Heart left ventricle (tissue), 16 donors: ENCODE measurements around the gene LRP1B. TPM values are rescaled to one million over a fixed set of nuclear protein-coding genes. Genes with fewer than 3 reads are reported as not detected.

Experiments used
- ATAC-seq, 4 donors: fragments of 200-7000 bp; cut with Tn5 transposase; one replicate each; pipeline ENCODE4 v1.9.1; 2020 to 2022; ENCODE audit warnings: moderate library complexity in 4 of 4, mild to moderate bottlenecking in 3 of 4, moderate number of reproducible peaks in 1 of 4
- DNase-seq, 5 donors: peaks; one replicate each; pipeline ENCODE4 v3.0.0-alpha.2; 2020
- H3K27ac ChIP-seq, 12 donors: fragments of 200-600 bp; sonication (generic) in 4 of 12; one replicate each; pipeline versions ENCODE4 v1.5.0 to v1.8.0; 2016 to 2022; ENCODE audit warnings: mild to moderate bottlenecking in 2 of 12
- H3K27me3 ChIP-seq, 9 donors: fragments of 200-600 bp; sonication (generic) in 2 of 9; one replicate each; pipeline versions ENCODE4 v1.5.1 to v1.8.0; 2016 to 2022; ENCODE audit warnings: mild to moderate bottlenecking in 3 of 9
- H3K36me3 ChIP-seq, 9 donors: fragments of 200-600 bp; sonication (generic) in 2 of 9; one replicate each; pipeline versions ENCODE4 v1.5.0 to v1.8.0; 2018 to 2022; ENCODE audit warnings: mild to moderate bottlenecking in 2 of 9
- H3K4me1 ChIP-seq, 12 donors: fragments of 200-600 bp; sonication (generic) in 4 of 12; one replicate each; pipeline versions ENCODE4 v1.5.0 to v1.8.0; 2016 to 2022; ENCODE audit warnings: mild to moderate bottlenecking in 3 of 12
- H3K4me3 ChIP-seq, 12 donors: fragments of 200-600 bp; sonication (generic) in 4 of 12; one replicate each; pipeline versions ENCODE4 v1.5.0 to v1.8.0; 2017 to 2022; ENCODE audit warnings: mild to moderate bottlenecking in 9 of 12, moderate library complexity in 4 of 12
- H3K9me3 ChIP-seq, 12 donors: fragments of 200-600 bp; sonication (generic) in 4 of 12; one replicate each; pipeline versions ENCODE4 v1.5.0 to v1.8.0; 2016 to 2022; ENCODE audit warnings: mild to moderate bottlenecking in 1 of 12
- CTCF ChIP-seq, 12 donors: fragments of 200-600 bp; sonication (generic) in 4 of 12; IDR thresholded peaks; one replicate each; pipeline versions ENCODE4 v1.5.0 to v1.8.0; 2018 to 2022; ENCODE audit warnings: antibody characterized with exemption in 12 of 12, mild to moderate bottlenecking in 5 of 12
- POLR2A ChIP-seq, 2 donors: fragments of 450-650 bp; IDR thresholded peaks; one replicate each; pipeline ENCODE4 v1.6.1; 2017; ENCODE audit warnings: antibody characterized with exemption in 2 of 2, mild to moderate bottlenecking in 2 of 2, moderate library complexity in 2 of 2
- WGBS, 4 donors: extraction: QIAGEN DNeasy Blood & Tissue Kit in 2 of 4; methylation state at CpG; one replicate each; pipeline versions ENCODE4 v1.1.5 to v1.1.7; 2013 to 2018; 5-methylcytosine and 5-hydroxymethylcytosine counted together
- intact Hi-C, 10 donors: fragments of 100-400 bp; cut with DNase I; formaldehyde crosslinking; loops; one replicate each; pipeline versions ENCODE4 v1.11.1 to v1.14.2; 2022
- polyA plus RNA-seq, 2 donors: library from polyadenylated mRNA; stranded (reverse); fragments of 200-250 nt; gene quantifications; one replicate each; pipeline ENCODE4 v1.2.3, GENCODE V29; 2013
- total RNA-seq, 9 donors: library from RNA; depleted of rRNA in 2 of 9; stranded (reverse); fragments of >200 nt in 2 of 9; fragmentation: NEBNext Ultra II Directional in 3 of 9; extraction: Animal tissue kit (Norgen Biotek cat#: 25700) in 3 of 9; gene quantifications; one replicate each; pipeline versions ENCODE4 v1.1.0 to v1.2.4, GENCODE V29; 2016 to 2023
- donor health status: ischemic (EF 13 %, LVEDD 7.1; RV severe dilation, severe dysfunction).
- donor health status: healthy with polysubstance abuse.
- donor health status: DM: no; HTN: yes; CAD: no.
- donor health status: DM: no; HTN: no; CAD: no.
- donor health status: ischemic (EF 25% LVEDD 6.9; RV normal size, moderate dysfunction).
- donor health status: ischemic (EF 25% LVEDD 5.7; RV mildly dilated, moderate dysfunction).
- donor health status: healthy.
- donor health status: DM: yes; HTN: yes; CAD: no.
- donor health status: ischemic (EF 35%, LVEDD 5.7; RV mildly dilated, moderate dysfunction).
- donor health status: nonischemic (EF 11% LVEDD 7.7; RV severe dilation, severe dysfunction).
- donor health status: DM: yes; HTN: yes; CAD: no.
- donor health status: PGD.
- donor health status: ischemic (EF 29% LVEDD 5.4; RV normal size, mild dysfunction).
- donor health status: nonischemic (EF 23%, LVEDD 6.1; RV moderate dilation, normal function).

LRP1B gene
- total and polyA plus RNA-seq, 11 donors = 0.01 to 0.19 (median 0.11) TPM; not detected in 2

- Histone ChIP-seq H3K4me1 (no peaks in the 10 kb centered on the region), H3K4me3 (no peak overlapping the region), H3K9me3 (no peaks in the 10 kb centered on the region), H3K27me3 (no peaks in the 10 kb centered on the region), H3K27ac (no peak overlapping the region), H3K36me3 (no peaks in the 10 kb centered on the region)
- DNase-seq = no peak
- 44 to 58% (median 49%) methylated on average over 2 of the region's 2 CpGs for WGBS, 4 donors
- TF ChIP-seq CTCF (IDR thresholded peaks at IDR 0.05) = no peak
- no peak for TF ChIP-seq POLR2A (IDR thresholded peaks at IDR 0.05)
- intact Hi-C loops = no loop called here
- ATAC-seq = no peak
These were observed 1873.0 kb downstream of the LRP1B start for GRCh38 chr2:140257692-140258300.

- no peak for ATAC-seq
- intact Hi-C loops = no loop called here
- no peak overlapping the region for H3K27ac ChIP-seq
- H3K4me3 ChIP-seq = no peak overlapping the region
- no peaks in the 10 kb centered on the region for H3K4me1 ChIP-seq
- DNase-seq = no peak
- H3K9me3 ChIP-seq = no peaks in the 10 kb centered on the region
- 36 to 66% (median 39%) methylated on average over 3 of the region's 3 CpGs for WGBS, 4 donors
- H3K27me3 ChIP-seq = no peaks in the 10 kb centered on the region
- no peaks in the 10 kb centered on the region for H3K36me3 ChIP-seq
- TF ChIP-seq POLR2A (IDR thresholded peaks at IDR 0.05) = no peak
- TF ChIP-seq CTCF (IDR thresholded peaks at IDR 0.05) = no peak
These were observed 1874.7 kb downstream of the LRP1B start for GRCh38 chr2:140256080-140256479.

- Histone ChIP-seq H3K27me3 (no peaks in the 10 kb centered on the region), H3K9me3 (no peaks in the 10 kb centered on the region), H3K27ac (no peak overlapping the region), H3K36me3 (no peaks in the 10 kb centered on the region), H3K4me3 (no peak overlapping the region), H3K4me1 (peaks cover 0 to 6% (median 0%) of the 10 kb centered on the region in 12 donors)
- ATAC-seq (no peak), DNase-seq (no peak)
- WGBS, 4 donors = 57 to 66% (median 61%) methylated on average over 4 of the region's 4 CpGs
- intact Hi-C loops = no loop called here
- TF ChIP-seq POLR2A (IDR thresholded peaks at IDR 0.05) (no peak), CTCF (IDR thresholded peaks at IDR 0.05) (no peak)
These were observed 1881.0 kb downstream of the LRP1B start for GRCh38 chr2:140249821-140250220.

- H3K36me3 ChIP-seq = no peaks in the 10 kb centered on the region
- no peak overlapping the region for H3K27ac ChIP-seq
- no peak for DNase-seq
- ATAC-seq = no peak
- no peaks in the 10 kb centered on the region for H3K9me3 ChIP-seq
- no peak overlapping the region for H3K4me3 ChIP-seq
- 52 to 73% (median 55%) methylated on average over 2 of the region's 2 CpGs for WGBS, 4 donors
- no peak for TF ChIP-seq POLR2A (IDR thresholded peaks at IDR 0.05)
- TF ChIP-seq CTCF (IDR thresholded peaks at IDR 0.05) = no peak
- peaks cover 0 to 6% (median 0%) of the 10 kb centered on the region in 12 donors for H3K4me1 ChIP-seq
- intact Hi-C loops = no loop called here
- H3K27me3 ChIP-seq = no peaks in the 10 kb centered on the region
These were observed 1882.2 kb downstream of the LRP1B start for GRCh38 chr2:140248623-140249022.
